ENCODE measurements around the gene ZBTB7B.

ZBTB7B gene

GRCh38 chr1:155001675-155002463 lies 733 bp upstream of the ZBTB7B start:
- no peaks in the 10 kb centered on the region for H3K27me3 ChIP-seq (replicated peaks)
- peaks cover 2% of the 10 kb centered on the region for H3K36me3 ChIP-seq (replicated peaks)
- in situ Hi-C loops (cut with HindIII; ENCODE audit: low pct_ligation_motif_present, low sequenced_read_pairs) = no loop called here
- H3K4me3 ChIP-seq (ENCODE audit: low read depth, low read length) = peak overlapping the region; percentile 87
- peak; percentile 74 for TF ChIP-seq CTCF (IDR thresholded peaks at IDR 0.05; ENCODE audit: low read depth, low read length, missing control alignments)
- peak overlapping the region; percentile 18 for H3K27ac ChIP-seq
- peak; percentile 99 for DNase-seq

GRCh38 chr1:155003227-155003765 lies 694 bp downstream of the ZBTB7B start:
- Histone ChIP-seq H3K27me3 (replicated peaks) (no peaks in the 10 kb centered on the region), H3K27ac (peak overlapping the region; percentile 8), H3K4me3 (ENCODE audit: low read depth, low read length) (peak overlapping the region; percentile 87), H3K36me3 (replicated peaks) (peaks cover 3% of the 10 kb centered on the region)
- no peak for TF ChIP-seq CTCF (IDR thresholded peaks at IDR 0.05; ENCODE audit: low read depth, low read length, missing control alignments)
- no peak for DNase-seq
- in situ Hi-C loops (cut with HindIII; ENCODE audit: low pct_ligation_motif_present, low sequenced_read_pairs) = no loop called here

- no peaks in the 10 kb centered on the region for H3K27me3 ChIP-seq (replicated peaks)
- H3K4me3 ChIP-seq (ENCODE audit: low read depth, low read length) = peak overlapping the region; percentile 87
- H3K36me3 ChIP-seq (replicated peaks) = peaks cover 3% of the 10 kb centered on the region
- in situ Hi-C loops (cut with HindIII; ENCODE audit: low pct_ligation_motif_present, low sequenced_read_pairs) = no loop called here
- peak overlapping the region; percentile 19 for H3K27ac ChIP-seq
- DNase-seq = no peak
- no peak for TF ChIP-seq CTCF (IDR thresholded peaks at IDR 0.05; ENCODE audit: low read depth, low read length, missing control alignments)
These were observed 1.3 kb downstream of the ZBTB7B start for GRCh38 chr1:155003766-155004351.

GRCh38 chr1:155004352-155005075 lies 1.9 kb downstream of the ZBTB7B start:
- TF ChIP-seq CTCF (IDR thresholded peaks at IDR 0.05; ENCODE audit: low read depth, low read length, missing control alignments) = no peak
- in situ Hi-C loops (cut with HindIII; ENCODE audit: low pct_ligation_motif_present, low sequenced_read_pairs) = no loop called here
- no peaks in the 10 kb centered on the region for H3K27me3 ChIP-seq (replicated peaks)
- no peak for DNase-seq
- peaks cover 3% of the 10 kb centered on the region for H3K36me3 ChIP-seq (replicated peaks)
- H3K27ac ChIP-seq = peak overlapping the region; percentile 19
- peak overlapping the region; percentile 87 for H3K4me3 ChIP-seq (ENCODE audit: low read depth, low read length)

GRCh38 chr1:155005076-155006011 lies 2.7 kb downstream of the ZBTB7B start:
- H3K27me3 ChIP-seq (replicated peaks) = no peaks in the 10 kb centered on the region
- DNase-seq = no peak
- H3K36me3 ChIP-seq (replicated peaks) = peaks cover 3% of the 10 kb centered on the region
- H3K4me3 ChIP-seq (ENCODE audit: low read depth, low read length) = no peak overlapping the region
- no peak for TF ChIP-seq CTCF (IDR thresholded peaks at IDR 0.05; ENCODE audit: low read depth, low read length, missing control alignments)
- in situ Hi-C loops (cut with HindIII; ENCODE audit: low pct_ligation_motif_present, low sequenced_read_pairs) = no loop called here
- H3K27ac ChIP-seq = no peak overlapping the region

Measured in brain microvascular endothelial cell (primary cell).